GM21390 (cell line): ENCODE data around the gene CAMTA1.

Experiments
- ATAC-seq: cut with Tn5 transposase; IDR thresholded peaks from one replicate; pipeline ENCODE4 v1.9.1; 2021; ENCODE audit not compliant: unreplicated experiment

CAMTA1 gene

GRCh38 chr1:7249516-7249915, 464.3 kb downstream of the CAMTA1 start:
- ATAC-seq, result no peak

GRCh38 chr1:7250176-7250575, 464.9 kb downstream of the CAMTA1 start:
- no peak for ATAC-seq

GRCh38 chr1:7250597-7251453, 465.6 kb downstream of the CAMTA1 start:
- ATAC-seq, result no peak

- no peak for ATAC-seq
These were observed 466.2 kb downstream of the CAMTA1 start for GRCh38 chr1:7251454-7251800.

- no peak for ATAC-seq
These were observed 467.3 kb downstream of the CAMTA1 start for GRCh38 chr1:7252411-7253117.

GRCh38 chr1:7253118-7253480, 467.8 kb downstream of the CAMTA1 start:
- ATAC-seq, result no peak

- ATAC-seq, result no peak
These were observed 468.8 kb downstream of the CAMTA1 start for GRCh38 chr1:7253988-7254587.

GRCh38 chr1:7255303-7256058, 470.2 kb downstream of the CAMTA1 start:
- no peak for ATAC-seq

GRCh38 chr1:7256526-7256925, 471.3 kb downstream of the CAMTA1 start:
- no peak for ATAC-seq

- ATAC-seq, result no peak
These were observed 472.0 kb downstream of the CAMTA1 start for GRCh38 chr1:7257225-7257624.

GRCh38 chr1:7258589-7259135, 473.4 kb downstream of the CAMTA1 start:
- no peak for ATAC-seq

GRCh38 chr1:7259955-7260354, 474.7 kb downstream of the CAMTA1 start:
- ATAC-seq, result no peak

- ATAC-seq, result no peak
These were observed 476.2 kb downstream of the CAMTA1 start for GRCh38 chr1:7261490-7261889.

- ATAC-seq, result no peak
These were observed 477.4 kb downstream of the CAMTA1 start for GRCh38 chr1:7262611-7263010.

GRCh38 chr1:7263021-7263960, 478.0 kb downstream of the CAMTA1 start:
- ATAC-seq, result no peak

- ATAC-seq, result no peak
These were observed 478.8 kb downstream of the CAMTA1 start for GRCh38 chr1:7264101-7264500.

- no peak for ATAC-seq
These were observed 480.6 kb downstream of the CAMTA1 start for GRCh38 chr1:7265771-7266371.

GRCh38 chr1:7266561-7266960, 481.3 kb downstream of the CAMTA1 start:
- no peak for ATAC-seq

GRCh38 chr1:7267493-7267892, 482.2 kb downstream of the CAMTA1 start:
- no peak for ATAC-seq

- no peak for ATAC-seq
These were observed 483.7 kb downstream of the CAMTA1 start for GRCh38 chr1:7268983-7269382.
